ENCODE results near the gene OGFOD3.
"Not testable (repeated sequence)": the region's sequence is repeated elsewhere in the genome, so short reads cannot be mapped to it uniquely, and the experiment has no call there.

The OGFOD3 gene

GRCh38 chr17:82386255-82386831 lies 32.0 kb downstream of the OGFOD3 start:
- DNase-seq, result no peak

GRCh38 chr17:82385559-82386254 lies 32.7 kb downstream of the OGFOD3 start:
- DNase-seq, result no peak

GRCh38 chr17:82384730-82385481 lies 33.5 kb downstream of the OGFOD3 start:
- no peak for DNase-seq

GRCh38 chr17:82384051-82384729 lies 34.2 kb downstream of the OGFOD3 start:
- DNase-seq, result no peak

- DNase-seq, result no peak
Observed at GRCh38 chr17:82383411-82383810, 35.0 kb downstream of the OGFOD3 start.

GRCh38 chr17:82382933-82383255 lies 35.5 kb downstream of the OGFOD3 start:
- DNase-seq, result no peak

GRCh38 chr17:82382220-82382932 lies 36.0 kb downstream of the OGFOD3 start:
- not testable (repeated sequence) for DNase-seq

- not testable (repeated sequence) for DNase-seq
Observed at GRCh38 chr17:82381703-82382009, 36.7 kb downstream of the OGFOD3 start.

GRCh38 chr17:82380860-82381702 lies 37.3 kb downstream of the OGFOD3 start:
- no peak for DNase-seq

GRCh38 chr17:82378741-82379021 lies 39.7 kb downstream of the OGFOD3 start:
- no peak for DNase-seq

- no peak for DNase-seq
Observed at GRCh38 chr17:82377924-82378740, 40.3 kb downstream of the OGFOD3 start.

GRCh38 chr17:82377294-82377693 lies 41.1 kb downstream of the OGFOD3 start:
- DNase-seq, result not testable (repeated sequence)

GRCh38 chr17:82376042-82376730 lies 42.2 kb downstream of the OGFOD3 start:
- no peak for DNase-seq

GRCh38 chr17:82375359-82376041 lies 42.9 kb downstream of the OGFOD3 start:
- no peak for DNase-seq

GRCh38 chr17:82374626-82375331 lies 43.6 kb downstream of the OGFOD3 start:
- no peak for DNase-seq

GRCh38 chr17:82373731-82374625 lies 44.4 kb downstream of the OGFOD3 start:
- DNase-seq, result no peak

GRCh38 chr17:82373072-82373452 lies 45.3 kb downstream of the OGFOD3 start:
- not testable (repeated sequence) for DNase-seq

GRCh38 chr17:82372249-82373071 lies 45.9 kb downstream of the OGFOD3 start:
- DNase-seq, result no peak

All from stimulated activated CD4-positive, alpha-beta T cell treated with anti-CD3 and anti-CD28 coated beads, Interleukin-4, amount 100 ng/mL, for 1 hour (primary cell).